Measurements from ENCODE around the gene TMEFF2.
A peak's percentile ranks its signal among the peaks of the same experiment; 100 is the strongest.

- TF ChIP-seq CTCF (IDR thresholded peaks at IDR 0.05): no peak
- TF ChIP-seq TCF12 (IDR thresholded peaks at IDR 0.05): peak; percentile 46
- TF ChIP-seq POLR2AphosphoS5 (IDR thresholded peaks at IDR 0.05; ENCODE audit: low read depth, low read length): no peak
- TF ChIP-seq YY1 (IDR thresholded peaks at IDR 0.05; ENCODE audit: low read depth): no peak
- TF ChIP-seq SIN3A (IDR thresholded peaks at IDR 0.05; ENCODE audit: borderline replicate concordance, low read depth, low read length): no peak
- no peak for TF ChIP-seq EP300 (IDR thresholded peaks at IDR 0.05; ENCODE audit: borderline replicate concordance in 1 of 2, low read depth in 1 of 2, low read length in 1 of 2)
- TF ChIP-seq CHD2 (IDR thresholded peaks at IDR 0.05; ENCODE audit: low read length, partially characterized antibody): no peak
- TF ChIP-seq FOXJ3 (CRISPR knock-in tag; IDR thresholded peaks at IDR 0.05): no peak
- TF ChIP-seq NFIC (IDR thresholded peaks at IDR 0.05; ENCODE audit: borderline replicate concordance): no peak
- no peak for TF ChIP-seq RAD21 (IDR thresholded peaks at IDR 0.05; ENCODE audit: low read length)
- TF ChIP-seq USF2 (IDR thresholded peaks at IDR 0.05; ENCODE audit: borderline replicate concordance, low read depth, low read length): no peak
- no peak for TF ChIP-seq RXRA (IDR thresholded peaks at IDR 0.05; ENCODE audit: borderline replicate concordance, low read depth)
- no peak for TF ChIP-seq ZBTB33 (IDR thresholded peaks at IDR 0.05; ENCODE audit: borderline replicate concordance, low read depth)
- TF ChIP-seq EZH2phosphoT487 (IDR thresholded peaks at IDR 0.05; ENCODE audit: borderline replicate concordance, low read depth): no peak
Observed at GRCh38 chr2:192016265-192016664, 178.5 kb downstream of the TMEFF2 start.
